Suprapubic skin (tissue), 4 donors: ENCODE results near the gene CFAP58. TPM values are rescaled to one million over a fixed set of nuclear protein-coding genes. Genes with fewer than 3 reads are reported as not detected.
A peak's percentile ranks its signal among the peaks of the same experiment; 100 is the strongest.

Source experiments
- DNase-seq, 2 donors: peaks; one replicate each; pipeline ENCODE4 v3.0.0-alpha.2; 2019; ENCODE audit warnings: low spot score in 2 of 2
- H3K27ac ChIP-seq: fragments of 200-600 bp; sonication (generic); one replicate; pipeline ENCODE4 v1.5.1; 2019
- H3K27me3 ChIP-seq: fragments of 200-600 bp; sonication (generic); one replicate; pipeline ENCODE4 v1.5.1; 2019
- H3K36me3 ChIP-seq: fragments of 200-600 bp; sonication (generic); one replicate; pipeline ENCODE4 v1.5.1; 2019
- H3K4me1 ChIP-seq: fragments of 200-600 bp; sonication (generic); one replicate; pipeline ENCODE4 v1.5.1; 2019
- H3K4me3 ChIP-seq: fragments of 200-600 bp; sonication (generic); one replicate; pipeline ENCODE4 v1.5.1; 2019; ENCODE audit warnings: mild to moderate bottlenecking
- H3K9me3 ChIP-seq: fragments of 200-600 bp; sonication (generic); one replicate; pipeline ENCODE4 v1.5.1; 2019
- EP300 ChIP-seq: sonication (generic); formaldehyde crosslinking; IDR thresholded peaks from one replicate; pipeline ENCODE4 v1.6.1; 2017; ENCODE audit warnings: antibody characterized with exemption
- POLR2A ChIP-seq, 2 donors: fragments of 450-650 bp; IDR thresholded peaks; one replicate each; pipeline ENCODE4 v1.6.1; 2017; ENCODE audit warnings: antibody characterized with exemption in 2 of 2, mild to moderate bottlenecking in 2 of 2, moderate library complexity in 2 of 2
- POLR2AphosphoS5 ChIP-seq, 3 donors: sonication (generic); formaldehyde crosslinking; IDR thresholded peaks; one replicate each; pipeline ENCODE4 v1.6.1; 2017; ENCODE audit warnings: antibody characterized with exemption in 3 of 3
- WGBS: methylation state at CpG from one replicate; pipeline ENCODE4 v1.1.5; 2018; 5-methylcytosine and 5-hydroxymethylcytosine counted together
- total RNA-seq, 4 donors: library from RNA; depleted of rRNA; stranded (reverse); fragments of >200 nt; gene quantifications; one replicate each; pipeline ENCODE4 v1.1.0, GENCODE V29; 2016
- TF ChIP-seq, protein P1 (sequence below), 2 donors: fragments of 200-600 bp in 1 of 2; fragments of 450-650 bp in 1 of 2; sonication (generic) in 1 of 2; IDR thresholded peaks; one replicate each; pipeline ENCODE4 v1.5.1; 2016 to 2019; ENCODE audit warnings: antibody characterized with exemption in 2 of 2, mild to moderate bottlenecking in 1 of 2, moderate library complexity in 1 of 2

CFAP58 gene
- total RNA-seq, 4 donors from 2014 or later: 0.13 to 1.0 (median 0.39) TPM

DNA sequence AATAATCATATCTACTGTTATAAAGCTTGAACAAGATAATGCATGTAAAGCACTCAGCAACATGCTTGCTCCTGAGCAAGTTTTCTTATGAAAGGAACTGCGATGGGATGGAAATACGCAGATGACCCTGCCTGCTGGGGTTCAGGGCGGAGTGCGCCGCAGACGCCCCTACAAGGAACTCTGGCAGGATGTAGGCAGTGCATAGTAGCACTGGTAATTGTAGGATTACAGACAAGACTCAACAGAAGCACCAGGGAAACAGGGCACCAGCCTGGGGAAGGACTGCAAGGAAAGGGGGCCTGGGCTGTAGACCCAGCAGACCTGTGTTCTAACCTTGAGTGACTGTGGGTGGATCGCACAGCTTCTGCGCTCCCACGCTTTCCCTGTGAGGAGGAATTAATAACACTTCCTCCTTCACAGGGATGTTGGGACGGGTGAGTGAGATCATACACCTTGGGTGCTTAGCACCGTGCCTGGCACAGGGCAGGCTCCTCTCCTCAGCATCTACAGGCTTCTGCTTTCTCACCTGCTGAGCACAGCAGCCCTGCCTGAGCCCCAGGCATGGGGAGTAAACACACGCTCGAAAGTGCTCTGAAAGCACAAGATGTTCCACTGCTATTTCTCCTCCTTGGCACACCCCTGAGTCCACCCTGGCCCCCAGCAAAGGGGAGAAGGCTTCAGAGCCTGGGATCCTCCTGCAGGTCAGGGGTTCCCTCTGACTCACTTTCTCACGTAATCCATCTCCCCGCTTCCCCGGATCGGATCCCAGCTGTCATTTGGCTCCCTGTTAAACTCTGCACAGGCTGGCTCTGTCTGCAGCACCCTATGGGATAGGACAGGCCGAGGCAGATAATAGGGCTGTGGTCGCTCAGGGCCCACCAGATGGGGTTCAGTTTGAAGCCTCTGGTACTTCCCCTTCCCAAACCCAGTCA, 34.6 kb upstream of the CFAP58 start:
- peak; percentile 80 for TF ChIP-seq EP300
- peak in 2 of 3 donors; percentile 61 to 98 for TF ChIP-seq POLR2AphosphoS5 (IDR thresholded peaks at IDR 0.05)
- TF ChIP-seq, protein P1, sequence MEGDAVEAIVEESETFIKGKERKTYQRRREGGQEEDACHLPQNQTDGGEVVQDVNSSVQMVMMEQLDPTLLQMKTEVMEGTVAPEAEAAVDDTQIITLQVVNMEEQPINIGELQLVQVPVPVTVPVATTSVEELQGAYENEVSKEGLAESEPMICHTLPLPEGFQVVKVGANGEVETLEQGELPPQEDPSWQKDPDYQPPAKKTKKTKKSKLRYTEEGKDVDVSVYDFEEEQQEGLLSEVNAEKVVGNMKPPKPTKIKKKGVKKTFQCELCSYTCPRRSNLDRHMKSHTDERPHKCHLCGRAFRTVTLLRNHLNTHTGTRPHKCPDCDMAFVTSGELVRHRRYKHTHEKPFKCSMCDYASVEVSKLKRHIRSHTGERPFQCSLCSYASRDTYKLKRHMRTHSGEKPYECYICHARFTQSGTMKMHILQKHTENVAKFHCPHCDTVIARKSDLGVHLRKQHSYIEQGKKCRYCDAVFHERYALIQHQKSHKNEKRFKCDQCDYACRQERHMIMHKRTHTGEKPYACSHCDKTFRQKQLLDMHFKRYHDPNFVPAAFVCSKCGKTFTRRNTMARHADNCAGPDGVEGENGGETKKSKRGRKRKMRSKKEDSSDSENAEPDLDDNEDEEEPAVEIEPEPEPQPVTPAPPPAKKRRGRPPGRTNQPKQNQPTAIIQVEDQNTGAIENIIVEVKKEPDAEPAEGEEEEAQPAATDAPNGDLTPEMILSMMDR (IDR thresholded peaks at IDR 0.05): no peak
- WGBS: 48% methylated on average over 19 of the region's 19 CpGs
- DNase-seq: peak in 1 of 2 donors; percentile 75

GRCh38 chr10:104321226-104321625, 32.4 kb upstream of the CFAP58 start:
- peak overlapping the region; percentile 93 for H3K27ac ChIP-seq
- TF ChIP-seq POLR2AphosphoS5 (IDR thresholded peaks at IDR 0.05) (no peak), POLR2A (IDR thresholded peaks at IDR 0.05) (no peak)
- 80% methylated on average over 3 of the region's 6 CpGs for WGBS

More for the DNA sequence above, 34.6 kb upstream of the CFAP58 start:
- peak overlapping the region; percentile 93 for H3K27ac ChIP-seq
- H3K27me3 ChIP-seq: no peaks in the 10 kb centered on the region
- no peak overlapping the region for H3K4me3 ChIP-seq
- peaks cover 83% of the 10 kb centered on the region for H3K4me1 ChIP-seq
- H3K36me3 ChIP-seq: peaks cover 19% of the 10 kb centered on the region
- no peaks in the 10 kb centered on the region for H3K9me3 ChIP-seq

DNA sequence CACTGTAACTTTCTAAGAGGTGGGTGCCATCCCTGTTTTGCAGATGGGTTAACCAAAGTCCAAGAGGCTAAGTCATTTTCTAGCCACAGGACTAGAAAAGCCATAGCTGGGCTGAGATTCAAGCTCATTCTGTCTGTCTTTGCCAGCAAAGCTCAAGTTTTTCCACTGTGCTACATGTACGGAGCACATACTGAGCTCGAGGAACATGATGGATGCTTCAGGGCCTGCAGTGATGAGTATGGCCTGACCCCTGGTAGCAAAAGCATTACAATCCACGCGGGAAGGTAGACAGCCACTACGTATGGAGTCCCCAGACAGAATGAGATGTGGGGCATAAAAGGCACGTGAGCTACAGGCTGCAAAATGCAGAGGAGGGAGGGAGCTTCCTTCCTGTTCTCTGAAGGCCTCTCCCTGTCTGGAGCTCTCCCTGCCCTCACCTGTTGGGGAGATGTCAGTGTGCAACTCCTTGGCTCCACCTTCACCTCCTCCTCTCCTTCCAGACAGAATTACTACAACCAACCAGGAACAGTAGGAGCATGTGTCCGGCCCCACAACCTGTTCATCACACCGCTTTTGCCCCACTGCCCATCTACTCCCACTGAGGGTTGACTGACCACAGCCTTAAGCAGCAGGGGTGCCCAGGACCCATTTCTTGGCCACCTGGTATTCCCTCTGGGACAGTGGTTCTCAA, 31.8 kb upstream of the CFAP58 start:
- peak in 1 of 2 donors; percentile 65 for DNase-seq
- Histone ChIP-seq H3K9me3 (no peaks in the 10 kb centered on the region), H3K27ac (peak overlapping the region; percentile 93), H3K27me3 (no peaks in the 10 kb centered on the region), H3K36me3 (no peaks in the 10 kb centered on the region), H3K4me3 (no peak overlapping the region), H3K4me1 (peaks cover 100% of the 10 kb centered on the region)
- whole genome bisulfite sequencing: 35% methylated on average over 8 of the region's 8 CpGs
- TF ChIP-seq POLR2AphosphoS5 (IDR thresholded peaks at IDR 0.05) (no peak), EP300 (no peak), POLR2A (IDR thresholded peaks at IDR 0.05) (no peak)
- TF ChIP-seq, protein P1 (IDR thresholded peaks at IDR 0.05): no peak

More at GRCh38 chr10:104321226-104321625, 32.4 kb upstream of the CFAP58 start:
- Histone ChIP-seq H3K4me3 (no peak overlapping the region), H3K4me1 (peaks cover 100% of the 10 kb centered on the region), H3K9me3 (no peaks in the 10 kb centered on the region), H3K36me3 (no peaks in the 10 kb centered on the region), H3K27me3 (no peaks in the 10 kb centered on the region)
- peak in 1 of 2 donors; percentile 66 for DNase-seq

DNA sequence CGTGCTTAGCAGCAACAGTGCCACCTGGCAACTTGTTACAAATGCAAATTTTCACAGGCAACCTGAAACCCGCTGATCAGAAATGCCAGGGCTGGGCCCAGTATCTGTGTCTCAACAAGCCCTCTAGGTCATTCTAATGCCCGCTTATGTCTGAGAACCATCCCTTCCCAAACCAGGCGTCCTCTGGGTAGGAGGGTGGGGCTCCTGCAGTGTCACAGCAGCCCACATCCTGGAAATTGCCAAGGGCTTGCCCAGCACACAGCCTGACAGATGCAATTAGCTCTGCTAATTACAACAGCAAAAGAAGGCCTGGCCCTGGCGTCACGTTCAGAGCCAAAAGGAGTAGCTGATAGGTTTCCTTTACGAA, 31.2 kb upstream of the CFAP58 start:
- peaks cover 100% of the 10 kb centered on the region for H3K4me1 ChIP-seq
- DNase-seq: peak in 1 of 2 donors; percentile 81
- 39% methylated on average over 7 of the region's 7 CpGs for WGBS

DNA sequence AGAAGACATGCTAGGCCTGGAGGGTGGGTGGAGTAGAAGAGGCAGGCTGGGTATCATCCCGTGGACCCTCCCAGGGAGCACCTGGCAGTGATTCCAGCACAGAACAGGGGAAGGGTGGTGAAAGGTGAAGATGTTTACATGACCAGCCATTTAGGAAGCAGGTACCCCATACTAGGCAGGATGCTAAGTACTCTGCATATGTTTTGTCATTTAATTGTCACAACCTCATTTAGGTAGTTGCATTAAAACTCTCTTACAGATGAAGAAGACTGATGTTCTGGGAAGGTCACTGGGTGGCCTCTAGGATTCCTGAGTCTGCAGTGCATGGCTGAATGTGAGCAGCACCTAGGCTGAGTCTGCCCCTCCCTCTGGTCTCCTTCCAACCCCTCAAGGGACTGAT, 30.5 kb upstream of the CFAP58 start:
- Histone ChIP-seq H3K9me3 (no peaks in the 10 kb centered on the region), H3K36me3 (no peaks in the 10 kb centered on the region), H3K27ac (peak overlapping the region; percentile 93), H3K27me3 (no peaks in the 10 kb centered on the region), H3K4me1 (peaks cover 100% of the 10 kb centered on the region), H3K4me3 (no peak overlapping the region)
- WGBS: 75% methylated on average over 1 of the region's 1 CpG
- no peak for TF ChIP-seq POLR2A (IDR thresholded peaks at IDR 0.05)
- peak in 1 of 2 donors; percentile 33 for DNase-seq

More for the DNA sequence above, 31.2 kb upstream of the CFAP58 start:
- no peaks in the 10 kb centered on the region for H3K9me3 ChIP-seq
- peak overlapping the region; percentile 93 for H3K27ac ChIP-seq
- TF ChIP-seq POLR2AphosphoS5 (IDR thresholded peaks at IDR 0.05): peak in 2 of 3 donors; percentile 42 to 45
- no peak for TF ChIP-seq POLR2A (IDR thresholded peaks at IDR 0.05)
- TF ChIP-seq, protein P1 (IDR thresholded peaks at IDR 0.05): no peak
- H3K4me3 ChIP-seq: no peak overlapping the region
- no peaks in the 10 kb centered on the region for H3K36me3 ChIP-seq
- H3K27me3 ChIP-seq: no peaks in the 10 kb centered on the region

- H3K4me3 ChIP-seq: no peak overlapping the region
- H3K4me1 ChIP-seq: peaks cover 100% of the 10 kb centered on the region
- peak overlapping the region; percentile 93 for H3K27ac ChIP-seq
- no peaks in the 10 kb centered on the region for H3K36me3 ChIP-seq
- H3K27me3 ChIP-seq: no peaks in the 10 kb centered on the region
- DNase-seq: peak in 1 of 2 donors; percentile 66
- no peak for TF ChIP-seq EP300
- 80% methylated on average over 4 of the region's 4 CpGs for WGBS
- H3K9me3 ChIP-seq: no peaks in the 10 kb centered on the region
These were observed 29.9 kb upstream of the CFAP58 start for GRCh38 chr10:104323760-104324201.
